GM12878 (cell line): ENCODE results near the gene ADAM30. TPM values are rescaled to one million over a fixed set of nuclear protein-coding genes. Genes with fewer than 3 reads are reported as not detected.

Experiments
- ATAC-seq: fragments of 200-7000 bp; cut with Tn5 transposase; 3 replicates; pipeline ENCODE4 v1.9.1; 2020; ENCODE audit warnings: mild to moderate bottlenecking, moderate library complexity
- BruUV-seq: library from RNA; stranded (reverse); fragments of 400-500 nt; replicated peaks from 2 replicates; lab custom pipeline; 2021; lab: Mats Ljungman, UMichigan
- CTCF ChIA-PET: fragments of 300-600 bp; sonication (Branson Sonifier 250); formaldehyde crosslinking; extraction: SDS; loops from one replicate; lab custom pipeline; 2021; ENCODE audit warnings: inconsistent platforms; lab: Yijun Ruan, JAX
- POLR2A ChIA-PET: fragments of 350-600 bp; formaldehyde crosslinking; extraction: SDS; loops from one replicate; lab custom pipeline; 2021; ENCODE audit warnings: inconsistent platforms; lab: Charles Lee
- RAD21 ChIA-PET: fragments of 300-600 bp; sonication (Branson Sonifier 250); formaldehyde crosslinking; loops from one replicate; lab custom pipeline; 2023; ENCODE audit warnings: antibody characterized with exemption; ENCODE audit not compliant: unreplicated experiment; lab: Charles Lee
- SMC1A ChIA-PET: fragments of 300-600 bp; sonication (Branson Sonifier 250); formaldehyde crosslinking; loops from one replicate; lab custom pipeline; 2023; ENCODE audit not compliant: unreplicated experiment, uncharacterized antibody; lab: Charles Lee
- DNase-seq: peaks from one replicate; pipeline ENCODE4 v3.0.0-alpha.2; 2011; ENCODE audit warnings: low read depth, low spot score
- FAIRE-seq: peaks from 3 replicates; lab custom pipeline; 2011; peaks lifted over from hg19 to GRCh38; lab: Jason Lieb, UNC
- H2AFZ ChIP-seq: 2 replicates; pipeline ENCODE4 v1.6.0; 2011; ENCODE audit warnings: low read depth, low read length, control low read depth; ENCODE audit not compliant: control insufficient read depth
- H3K27ac ChIP-seq: 2 replicates; pipeline ENCODE4 v1.5.1; 2011; ENCODE audit warnings: control low read depth; ENCODE audit not compliant: control insufficient read depth, insufficient read depth
- H3K27me3 ChIP-seq, 2 experiments: replicated peaks in 1 of 2; 2 replicates each; pipeline versions ENCODE4 v1.6.0 to v1.6.1; 2011; ENCODE audit warnings: low read length in 1 of 2; ENCODE audit not compliant: control insufficient read depth in 2 of 2, insufficient read depth in 2 of 2
- H3K36me3 ChIP-seq, 2 experiments: 2 replicates each; pipeline ENCODE4 v1.5.1; 2011; ENCODE audit warnings: low read length in 1 of 2; ENCODE audit not compliant: control insufficient read depth in 2 of 2, insufficient read depth in 2 of 2
- H3K4me1 ChIP-seq: 2 replicates; pipeline ENCODE4 v1.6.1; 2011; ENCODE audit warnings: mild to moderate bottlenecking, low read length, moderate library complexity, mixed read lengths; ENCODE audit not compliant: control insufficient read depth, insufficient read depth
- H3K4me2 ChIP-seq: 2 replicates; pipeline ENCODE4 v1.6.0; 2011; ENCODE audit warnings: control low read depth; ENCODE audit not compliant: control insufficient read depth, insufficient read depth
- H3K4me3 ChIP-seq: fragments of 200-600 bp; sonication (generic); 2 replicates; pipeline ENCODE4 v1.5.1; 2016
- H3K79me2 ChIP-seq: 2 replicates; pipeline ENCODE4 v1.6.0; 2011; ENCODE audit warnings: low read length; ENCODE audit not compliant: control insufficient read depth, insufficient read depth
- H3K9ac ChIP-seq: 2 replicates; pipeline ENCODE4 v1.8.0; 2011; ENCODE audit warnings: low read length, control low read depth, mixed read lengths; ENCODE audit not compliant: control insufficient read depth, insufficient read depth
- H3K9me3 ChIP-seq: replicated peaks from 3 replicates; pipeline ENCODE4 v1.5.1; 2011; ENCODE audit warnings: mild to moderate bottlenecking, low read length; ENCODE audit not compliant: control insufficient read depth, insufficient read depth
- H4K20me1 ChIP-seq: 2 replicates; pipeline ENCODE4 v1.6.0; 2011; ENCODE audit not compliant: control insufficient read depth, insufficient read depth
- ETV6 ChIP-seq, 2 experiments: fragments of 450-650 bp in 1 of 2; IDR thresholded peaks in 1 of 2; conservative IDR thresholded peaks in 1 of 2; 2 replicates each; pipeline ENCODE4 v1.6.1; 2014; ENCODE audit warnings: antibody characterized with exemption in 1 of 2, borderline replicate concordance in 1 of 2, low read depth in 1 of 2, mild to moderate bottlenecking in 1 of 2, moderate library complexity in 1 of 2
- GABPA ChIP-seq: IDR thresholded peaks from 2 replicates; pipeline ENCODE4 v1.6.1; 2014; ENCODE audit warnings: antibody characterized with exemption, low read depth, mild to moderate bottlenecking, inconsistent platforms
- WGBS: methylation state at CpG from one replicate; pipeline ENCODE4 v1.1.6; 2016; ENCODE audit warnings: low lambda C conversion rate; ENCODE audit not compliant: insufficient replicate concordance, insufficient coverage; ENCODE audit errors: missing lambda C conversion rate; 5-methylcytosine and 5-hydroxymethylcytosine counted together
- in situ Hi-C: fragments of 300-500 bp; cut with MboI; formaldehyde crosslinking; loops from 9 replicates; pipeline ENCODE4 v1.14.3; 2018; ENCODE audit warnings: mixed read lengths
- intact Hi-C: fragments of 100-400 bp; cut with micrococcal nuclease; formaldehyde crosslinking; loops from one replicate; pipeline ENCODE4 v1.14.2; 2022; ENCODE audit not compliant: unreplicated experiment
- polyA plus RNA-seq, 11 experiments: library from polyadenylated mRNA; depleted of rRNA in 4 of 11; unstranded in 6 of 11; stranded (reverse) in 5 of 11; fragments of >200 nt; fragmentation: Nextera tagmentation in 4 of 11; fragmentation: Illumina TruSeq in 1 of 11; extraction: Ambion mirVana in 4 of 11; extraction: Trizol in 1 of 11; gene quantifications; 1 replicate in 1 of 11; 2 replicates in 10 of 11; pipeline versions ENCODE4 v1.2.1 to v1.2.3, GENCODE V29; 2011 to 2016; ENCODE audit warnings: inconsistent platforms in 2 of 11, missing spikeins in 2 of 11, low read depth in 1 of 11
- total RNA-seq, 4 experiments: library from RNA; depleted of rRNA in 3 of 4; stranded (reverse); fragments of >200 nt in 3 of 4; fragmentation: Illumina TruSeq in 1 of 4; extraction: Trizol in 1 of 4; gene quantifications; 2 replicates each; pipeline versions ENCODE4 v1.2.1 to v1.2.3, GENCODE V29; 2013 to 2021
- TF ChIP-seq, protein P1 (sequence below): fragments of 450-650 bp; IDR thresholded peaks from 2 replicates; pipeline ENCODE4 v1.6.1; 2016; ENCODE audit warnings: mild to moderate bottlenecking, moderate library complexity, borderline replicate concordance

Gene ADAM30
- total and polyA plus RNA-seq, 10 of the 15 experiments (the other 5 are each of a cell fraction or from before 2014, with no cell fraction given): not detected

DNA sequence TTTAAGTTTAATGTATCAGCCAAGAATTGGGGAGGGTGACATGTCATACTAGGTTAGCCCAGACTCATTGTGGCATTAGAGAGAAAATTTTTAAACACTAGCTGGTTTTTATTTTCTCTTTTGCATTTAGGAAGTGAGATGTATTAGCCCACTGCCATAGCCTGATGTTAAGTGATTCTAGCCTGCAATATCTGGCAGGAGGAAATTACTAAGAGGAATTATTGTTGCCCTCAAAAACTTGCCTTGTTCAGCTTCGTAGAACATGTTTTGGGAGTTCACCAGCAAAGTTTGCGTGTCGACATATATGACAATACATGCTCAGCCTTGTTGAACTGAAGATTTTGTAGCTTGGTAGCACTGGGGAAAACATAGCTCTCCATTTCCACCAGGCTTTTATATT, 12.5 kb downstream of the ADAM30 start:
- Histone ChIP-seq H3K9me3 (no peaks in the 10 kb centered on the region; the same call in 2 of the 3 replicates), H3K27ac (no peak overlapping the region), H4K20me1 (no peaks in the 10 kb centered on the region), H3K4me3 (no peak overlapping the region), H3K4me2 (no peak overlapping the region), H3K9ac (no peak overlapping the region), H3K79me2 (no peaks in the 10 kb centered on the region), H2AFZ (no peak overlapping the region), H3K36me3 (no peaks in the 10 kb centered on the region), H3K4me1 (no peaks in the 10 kb centered on the region), H3K27me3 (peaks cover 0 to 3% of the 10 kb centered on the region in 2 experiments; a peak in 3 of 4 replicates)
- 63% methylated on average over 3 of the region's 3 CpGs for WGBS
- ATAC-seq: no peak
- no TSS peak for BruUV-seq
- TF ChIP-seq, protein P1, sequence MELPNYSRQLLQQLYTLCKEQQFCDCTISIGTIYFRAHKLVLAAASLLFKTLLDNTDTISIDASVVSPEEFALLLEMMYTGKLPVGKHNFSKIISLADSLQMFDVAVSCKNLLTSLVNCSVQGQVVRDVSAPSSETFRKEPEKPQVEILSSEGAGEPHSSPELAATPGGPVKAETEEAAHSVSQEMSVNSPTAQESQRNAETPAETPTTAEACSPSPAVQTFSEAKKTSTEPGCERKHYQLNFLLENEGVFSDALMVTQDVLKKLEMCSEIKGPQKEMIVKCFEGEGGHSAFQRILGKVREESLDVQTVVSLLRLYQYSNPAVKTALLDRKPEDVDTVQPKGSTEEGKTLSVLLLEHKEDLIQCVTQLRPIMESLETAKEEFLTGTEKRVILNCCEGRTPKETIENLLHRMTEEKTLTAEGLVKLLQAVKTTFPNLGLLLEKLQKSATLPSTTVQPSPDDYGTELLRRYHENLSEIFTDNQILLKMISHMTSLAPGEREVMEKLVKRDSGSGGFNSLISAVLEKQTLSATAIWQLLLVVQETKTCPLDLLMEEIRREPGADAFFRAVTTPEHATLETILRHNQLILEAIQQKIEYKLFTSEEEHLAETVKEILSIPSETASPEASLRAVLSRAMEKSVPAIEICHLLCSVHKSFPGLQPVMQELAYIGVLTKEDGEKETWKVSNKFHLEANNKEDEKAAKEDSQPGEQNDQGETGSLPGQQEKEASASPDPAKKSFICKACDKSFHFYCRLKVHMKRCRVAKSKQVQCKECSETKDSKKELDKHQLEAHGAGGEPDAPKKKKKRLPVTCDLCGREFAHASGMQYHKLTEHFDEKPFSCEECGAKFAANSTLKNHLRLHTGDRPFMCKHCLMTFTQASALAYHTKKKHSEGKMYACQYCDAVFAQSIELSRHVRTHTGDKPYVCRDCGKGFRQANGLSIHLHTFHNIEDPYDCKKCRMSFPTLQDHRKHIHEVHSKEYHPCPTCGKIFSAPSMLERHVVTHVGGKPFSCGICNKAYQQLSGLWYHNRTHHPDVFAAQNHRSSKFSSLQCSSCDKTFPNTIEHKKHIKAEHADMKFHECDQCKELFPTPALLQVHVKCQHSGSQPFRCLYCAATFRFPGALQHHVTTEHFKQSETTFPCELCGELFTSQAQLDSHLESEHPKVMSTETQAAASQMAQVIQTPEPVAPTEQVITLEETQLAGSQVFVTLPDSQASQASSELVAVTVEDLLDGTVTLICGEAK: no peak
- no peak for TF ChIP-seq ETV6 (conservative IDR thresholded peaks at IDR 0.05 in 1 of 2, IDR thresholded peaks at IDR 0.05 in 1 of 2; ENCODE audit: borderline replicate concordance in 1 of 2, low read depth in 1 of 2)
- TF ChIP-seq GABPA: no peak
- in situ Hi-C loops (no loop called here), intact Hi-C loops (no loop called here)
- SMC1A ChIA-PET: interaction anchor here (0.9 to 1.1 kb wide), 2 partner anchors 10 to 75 kb away, joined by 3 read pairs; no protein-coding TSS in a partner anchor
- no peak for FAIRE-seq
- RAD21 ChIA-PET: no interaction called here
- DNase-seq: no peak
- POLR2A ChIA-PET: no interaction called here
- CTCF ChIA-PET: interaction anchor here (1.1 to 2.7 kb wide), 4 partner anchors 13 to 65 kb away, joined by 3 to 13 read pairs (median 4); no protein-coding TSS in a partner anchor
